ENCODE data around the gene KRT17.
"Not testable (repeated sequence)": the region's sequence is repeated elsewhere in the genome, so short reads cannot be mapped to it uniquely, and the experiment has no call there.

KRT17 gene

GRCh38 chr17:41635121-41636097 is 11.0 kb upstream of the KRT17 start:
- DNase-seq (ENCODE audit: extremely low read depth in 1 of 2, low read depth in 1 of 2): no peak

- DNase-seq (ENCODE audit: extremely low read depth in 1 of 2, low read depth in 1 of 2): no peak
Measured at GRCh38 chr17:41634639-41635038, 10.3 kb upstream of the KRT17 start.

DNA sequence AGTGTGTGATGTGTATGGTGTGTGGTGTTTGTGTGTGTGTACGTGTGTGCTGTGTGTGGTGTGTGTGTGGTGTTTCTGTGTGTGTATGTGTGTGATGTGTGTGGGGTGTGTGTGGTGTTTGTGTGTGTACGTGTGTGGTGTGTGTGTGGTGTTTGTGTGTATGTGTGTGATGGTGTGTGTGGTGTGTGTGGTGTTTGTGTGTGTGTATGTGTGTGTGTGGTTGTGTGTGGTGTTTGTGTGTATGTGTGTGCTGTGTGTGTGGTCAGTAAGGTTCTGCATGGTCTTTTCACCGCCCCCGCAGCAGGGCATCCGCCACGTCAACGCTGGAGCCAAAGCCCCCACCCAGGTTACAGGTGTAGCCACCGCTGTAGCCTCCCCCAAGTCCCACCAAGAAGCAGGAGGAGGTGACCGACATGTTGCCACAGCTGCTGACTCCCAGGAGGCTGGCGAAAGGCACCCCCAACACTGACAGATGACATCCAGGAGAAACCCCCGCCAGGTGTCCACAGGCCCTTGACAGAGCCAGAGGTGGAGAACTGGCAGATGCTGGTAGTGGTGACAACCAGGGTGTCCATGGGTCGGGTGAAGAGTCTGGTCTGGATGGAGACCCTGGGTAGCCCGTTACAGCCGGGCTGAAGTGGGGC is 9.3 kb upstream of the KRT17 start:
- no peak for DNase-seq (ENCODE audit: extremely low read depth in 1 of 2, low read depth in 1 of 2)

DNA sequence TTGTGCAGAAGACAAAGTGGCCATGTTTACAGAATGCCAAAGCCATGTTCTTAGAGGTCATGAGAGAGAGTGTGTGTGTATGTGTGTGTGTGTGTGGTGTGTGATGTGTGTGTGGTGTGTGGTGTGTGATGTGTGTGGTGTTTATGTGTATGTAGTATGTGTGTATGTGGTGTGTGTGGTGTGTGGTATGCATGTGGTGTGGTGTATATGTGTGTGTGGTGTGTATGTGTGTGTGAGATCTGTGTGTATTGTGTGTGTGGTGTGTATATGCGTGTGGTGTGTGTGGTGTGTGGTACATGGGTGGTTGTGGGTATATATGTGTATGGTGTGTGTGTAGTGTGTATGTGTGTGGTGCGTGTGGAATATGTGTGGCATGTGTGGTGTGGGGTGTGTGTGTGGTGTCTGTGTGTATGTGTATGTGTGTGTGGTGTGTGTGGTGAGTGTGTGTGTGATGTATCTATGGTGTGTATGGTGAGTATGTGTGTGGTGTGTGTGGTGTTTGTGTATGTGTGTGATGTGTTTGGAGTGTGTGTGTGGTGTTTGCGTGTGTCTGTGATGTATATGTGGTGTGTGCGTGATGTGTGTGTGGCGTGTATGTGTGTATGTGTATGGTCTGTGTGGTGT is 8.2 kb upstream of the KRT17 start:
- no peak for DNase-seq (ENCODE audit: extremely low read depth in 1 of 2, low read depth in 1 of 2)

DNA sequence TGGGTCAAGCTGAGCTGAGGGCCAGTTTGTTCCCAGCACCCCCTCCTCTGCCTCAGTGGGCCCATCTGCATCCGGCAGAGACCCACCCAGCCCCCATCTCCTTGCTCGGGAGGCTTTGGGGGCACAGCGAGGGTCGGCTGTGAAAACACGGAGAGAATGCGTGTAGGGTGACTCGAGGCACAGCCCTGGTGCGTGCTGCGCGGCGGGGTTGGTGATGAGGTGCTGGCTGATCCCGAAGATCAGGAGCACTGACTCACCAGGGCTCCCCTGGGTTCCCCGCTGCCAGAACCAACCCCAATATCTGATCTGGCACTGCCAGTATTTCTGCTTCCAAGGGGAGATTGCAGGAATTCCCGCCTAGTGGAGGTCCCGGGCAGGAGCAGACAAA is 7.5 kb upstream of the KRT17 start:
- no peak for DNase-seq (ENCODE audit: extremely low read depth in 1 of 2, low read depth in 1 of 2)

GRCh38 chr17:41631025-41631897 is 6.9 kb upstream of the KRT17 start:
- no peak for DNase-seq (ENCODE audit: extremely low read depth in 1 of 2, low read depth in 1 of 2)

- DNase-seq (ENCODE audit: extremely low read depth in 1 of 2, low read depth in 1 of 2): no peak
Measured at GRCh38 chr17:41629826-41630670, 5.7 kb upstream of the KRT17 start.

GRCh38 chr17:41629316-41629715 is 4.9 kb upstream of the KRT17 start:
- DNase-seq (ENCODE audit: extremely low read depth in 1 of 2, low read depth in 1 of 2): no peak

DNA sequence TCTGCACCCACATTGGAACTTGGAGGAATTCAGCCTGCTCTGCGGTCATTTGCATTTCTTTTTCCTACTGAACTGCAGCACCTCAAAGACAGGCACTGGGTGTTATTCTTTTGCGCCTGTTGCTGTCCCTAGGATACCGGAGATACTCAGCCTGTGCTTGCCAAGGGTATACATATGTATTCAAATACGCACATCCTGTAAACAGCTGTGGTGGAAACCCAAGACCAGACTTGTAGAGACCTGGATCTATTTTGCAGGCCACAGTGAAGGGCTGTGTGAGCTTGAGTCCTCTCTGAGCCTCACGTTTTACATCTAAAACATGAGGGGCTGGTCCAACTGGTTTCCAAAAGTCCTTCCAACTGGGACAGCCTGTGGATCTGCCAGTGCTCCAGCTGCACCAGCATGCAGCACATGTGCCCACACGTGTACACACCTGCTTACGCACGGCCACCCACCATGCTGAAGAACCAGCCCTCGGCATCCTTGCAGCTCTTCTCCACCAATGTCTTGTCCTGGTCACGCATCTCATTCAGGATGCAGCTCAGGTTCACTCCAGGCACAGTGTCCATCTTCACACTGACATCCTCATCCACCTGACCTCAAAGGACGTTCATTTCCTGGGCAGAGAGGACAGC is 4.4 kb upstream of the KRT17 start:
- DNase-seq (ENCODE audit: extremely low read depth in 1 of 2, low read depth in 1 of 2): not testable (repeated sequence)

DNA sequence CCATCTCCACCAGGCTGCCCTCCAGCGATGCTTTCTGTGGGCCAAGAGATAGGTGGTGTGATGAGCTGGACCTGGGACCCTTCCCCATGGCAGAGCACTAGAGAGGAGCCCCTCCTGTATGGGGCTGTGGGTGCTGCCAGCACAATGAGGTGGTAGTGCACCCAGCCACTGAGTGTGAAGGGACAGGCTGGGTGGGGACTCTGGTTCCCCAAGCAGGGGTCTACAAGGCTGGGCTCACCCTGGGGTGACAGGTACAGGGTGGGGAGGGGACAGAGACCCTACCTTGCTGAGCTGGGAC is 3.6 kb upstream of the KRT17 start:
- DNase-seq (ENCODE audit: extremely low read depth in 1 of 2, low read depth in 1 of 2): not testable (repeated sequence)

- DNase-seq (ENCODE audit: extremely low read depth in 1 of 2, low read depth in 1 of 2): no peak
Measured at GRCh38 chr17:41627316-41628072, 3.1 kb upstream of the KRT17 start.

GRCh38 chr17:41626914-41627295 is 2.5 kb upstream of the KRT17 start:
- DNase-seq (ENCODE audit: extremely low read depth in 1 of 2, low read depth in 1 of 2): not testable (repeated sequence)

DNA sequence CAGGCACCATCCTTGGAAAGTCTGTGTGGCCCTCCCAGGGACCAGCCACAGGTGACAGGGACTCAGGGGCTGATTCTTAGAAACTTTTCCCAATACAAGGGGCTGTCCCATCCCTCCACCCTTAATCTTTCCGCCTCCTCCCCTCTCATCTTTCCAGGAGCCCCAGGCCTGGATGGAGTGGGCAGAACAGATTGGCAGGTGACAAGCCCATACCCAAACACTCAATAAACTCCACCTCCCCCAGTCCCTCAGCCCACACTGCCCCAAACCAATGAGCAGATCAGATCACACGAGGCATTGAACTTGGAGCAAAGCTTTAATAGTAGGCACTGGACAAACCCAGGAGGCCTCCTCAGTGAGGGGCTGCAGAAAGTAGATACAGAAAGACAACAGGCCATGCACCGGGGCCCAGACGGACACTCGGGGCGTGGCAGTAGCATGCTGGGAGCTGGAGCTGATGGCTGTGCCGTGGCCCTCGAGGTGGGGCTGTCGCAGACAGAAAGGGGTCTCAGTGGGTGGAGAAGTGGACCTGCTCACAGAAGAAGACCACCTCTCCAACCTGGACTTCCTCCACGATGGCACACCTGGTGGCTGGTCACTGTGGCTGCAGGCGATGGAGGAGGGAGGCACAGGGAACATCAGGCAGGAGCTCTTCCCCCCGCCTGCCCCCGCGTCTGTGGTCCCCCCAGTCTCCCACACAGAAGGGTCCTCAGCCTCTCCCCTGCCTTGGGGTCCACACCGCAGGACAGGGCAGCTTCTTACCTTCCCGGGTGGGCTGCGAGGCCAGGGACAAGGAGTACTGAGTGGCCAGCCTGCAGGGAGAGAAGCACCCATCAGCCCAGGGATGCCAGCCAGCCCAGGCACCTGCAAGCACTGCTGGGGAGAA is 1.9 kb upstream of the KRT17 start:
- DNase-seq (ENCODE audit: extremely low read depth in 1 of 2, low read depth in 1 of 2): not testable (repeated sequence)

DNA sequence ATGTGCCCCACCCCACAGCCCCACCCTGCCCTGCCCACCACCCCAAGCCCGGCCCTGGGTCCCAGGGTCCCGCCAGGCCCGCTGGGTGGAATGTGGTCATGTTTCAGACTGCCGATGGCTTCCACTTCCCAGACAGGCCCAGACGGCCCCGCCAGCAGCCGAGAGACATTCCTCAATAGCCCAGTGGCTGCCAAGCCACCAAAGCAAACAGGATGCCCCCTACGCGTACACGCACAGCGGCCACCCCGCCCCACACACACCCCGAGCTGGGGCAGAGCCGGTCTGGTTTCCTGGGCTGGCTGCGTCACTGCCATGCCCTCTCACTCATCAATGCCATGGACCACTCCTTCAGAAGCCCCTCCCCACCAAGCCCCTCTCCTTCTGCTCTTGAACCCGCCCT is 1.2 kb upstream of the KRT17 start:
- no peak for DNase-seq (ENCODE audit: extremely low read depth in 1 of 2, low read depth in 1 of 2)

GRCh38 chr17:41623184-41623861 is 1.1 kb downstream of the KRT17 start:
- DNase-seq (ENCODE audit: extremely low read depth in 1 of 2, low read depth in 1 of 2): not testable (repeated sequence)

DNA sequence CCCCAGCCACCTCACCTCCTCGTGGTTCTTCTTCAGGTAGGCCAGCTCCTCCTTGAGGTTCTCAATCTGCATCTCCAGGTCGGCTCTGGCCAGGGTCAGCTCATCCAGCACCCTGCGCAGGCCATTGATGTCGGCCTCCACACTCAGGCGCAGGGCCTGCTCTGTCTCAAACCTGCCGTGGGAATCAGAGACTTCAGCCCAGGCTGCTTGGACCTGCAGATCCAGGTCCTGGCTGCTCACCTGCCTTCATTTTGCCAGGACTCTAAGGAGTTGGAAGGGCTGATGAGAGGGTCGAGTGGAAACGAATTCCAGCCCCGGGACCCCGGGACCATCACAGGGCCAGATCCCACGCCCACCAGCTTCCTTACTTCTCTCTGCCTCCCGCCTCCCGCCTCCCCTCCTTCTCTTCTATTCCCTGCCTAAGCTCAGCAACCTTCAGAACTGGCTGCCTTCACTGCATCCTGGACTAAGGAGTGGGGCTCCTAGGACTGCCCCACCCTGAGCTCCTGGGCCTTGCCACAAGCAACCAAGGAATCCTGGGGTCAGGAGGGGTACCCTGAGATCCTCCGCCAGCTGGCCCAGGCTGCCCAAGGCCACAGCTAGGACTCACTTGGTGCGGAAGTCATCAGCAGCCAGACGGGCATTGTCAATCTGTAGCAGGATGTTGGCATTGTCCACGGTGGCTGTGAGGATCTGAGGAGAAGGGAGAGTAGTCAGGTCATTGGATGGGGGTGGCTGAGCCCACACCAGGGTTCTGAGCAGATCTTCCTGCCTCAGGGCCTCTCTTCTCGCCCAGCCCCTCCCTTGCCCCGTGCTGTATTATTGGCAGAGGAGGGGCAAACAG is 1.8 kb downstream of the KRT17 start:
- not testable (repeated sequence) for DNase-seq (ENCODE audit: extremely low read depth in 1 of 2, low read depth in 1 of 2)

Data from stimulated activated CD8-positive, alpha-beta memory T cell treated with anti-CD3 and anti-CD28 coated beads, Interleukin-7, amount 100 ng/mL, for 48 hours (primary cell).